Hematopoietic multipotent progenitor cell treated with erythropoietin and hydrocortisone succinate and interleukin-3 and kit ligand, for 17 days (in vitro differentiated cells): ENCODE measurements around the gene UCP3.

Experiments
- DNase-seq: peaks from one replicate; pipeline ENCODE4 v3.0.0-alpha.2; 2015; ENCODE audit warnings: low spot score

Gene UCP3

DNA sequence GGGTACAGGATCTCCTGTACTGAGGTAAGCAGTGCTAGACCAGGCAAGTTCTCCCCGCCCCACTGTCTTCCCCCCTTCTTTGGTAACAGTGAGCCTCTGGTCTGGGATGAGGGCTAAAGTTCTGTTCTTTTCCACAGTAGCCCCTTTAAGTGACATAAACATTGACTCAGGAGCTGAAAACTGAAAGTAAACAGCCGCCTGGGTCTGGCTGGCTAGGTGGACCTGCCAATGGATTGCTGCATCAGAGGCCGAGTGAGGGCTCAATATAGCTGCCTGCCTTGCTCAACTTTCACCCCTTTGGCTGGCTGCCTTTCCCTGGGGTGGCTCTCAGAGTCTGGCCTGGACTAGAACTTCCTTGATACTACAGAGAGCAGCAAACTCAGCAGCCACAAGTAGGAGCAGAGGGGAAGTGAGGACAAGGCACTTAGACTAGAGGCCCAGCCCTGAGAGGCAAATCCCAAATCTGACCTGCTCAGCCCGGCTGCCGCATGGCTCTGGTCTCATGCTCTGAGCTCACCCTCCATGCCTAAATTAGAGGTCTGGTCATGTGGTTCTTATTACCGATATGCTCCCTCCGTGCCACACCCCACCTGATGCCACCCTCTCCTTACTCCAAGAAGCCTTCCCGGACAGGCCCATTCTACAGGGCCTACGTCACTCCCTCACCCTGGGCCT, 9.6 kb upstream of the UCP3 start:
- DNase-seq: peak; percentile 58

DNA sequence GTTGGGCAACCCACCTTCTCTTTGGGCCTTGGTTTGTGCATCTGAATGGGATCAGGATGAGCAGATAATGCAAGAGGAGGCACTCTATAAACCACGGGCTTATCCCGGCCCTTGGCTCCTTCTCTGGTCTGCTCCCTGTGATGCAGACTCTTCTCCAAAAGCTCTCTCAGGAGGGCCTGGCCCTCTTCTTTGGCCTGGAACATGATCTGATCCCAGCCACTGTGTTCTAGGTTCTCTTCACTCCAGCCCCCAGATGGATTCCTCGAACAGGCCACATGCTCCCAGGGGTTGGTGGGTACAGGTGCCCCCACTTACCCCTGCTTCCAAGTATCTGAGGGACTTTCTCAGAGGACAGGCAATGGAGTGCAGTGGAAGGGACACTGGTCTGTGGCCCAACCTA, 8.7 kb upstream of the UCP3 start:
- no peak for DNase-seq

DNA sequence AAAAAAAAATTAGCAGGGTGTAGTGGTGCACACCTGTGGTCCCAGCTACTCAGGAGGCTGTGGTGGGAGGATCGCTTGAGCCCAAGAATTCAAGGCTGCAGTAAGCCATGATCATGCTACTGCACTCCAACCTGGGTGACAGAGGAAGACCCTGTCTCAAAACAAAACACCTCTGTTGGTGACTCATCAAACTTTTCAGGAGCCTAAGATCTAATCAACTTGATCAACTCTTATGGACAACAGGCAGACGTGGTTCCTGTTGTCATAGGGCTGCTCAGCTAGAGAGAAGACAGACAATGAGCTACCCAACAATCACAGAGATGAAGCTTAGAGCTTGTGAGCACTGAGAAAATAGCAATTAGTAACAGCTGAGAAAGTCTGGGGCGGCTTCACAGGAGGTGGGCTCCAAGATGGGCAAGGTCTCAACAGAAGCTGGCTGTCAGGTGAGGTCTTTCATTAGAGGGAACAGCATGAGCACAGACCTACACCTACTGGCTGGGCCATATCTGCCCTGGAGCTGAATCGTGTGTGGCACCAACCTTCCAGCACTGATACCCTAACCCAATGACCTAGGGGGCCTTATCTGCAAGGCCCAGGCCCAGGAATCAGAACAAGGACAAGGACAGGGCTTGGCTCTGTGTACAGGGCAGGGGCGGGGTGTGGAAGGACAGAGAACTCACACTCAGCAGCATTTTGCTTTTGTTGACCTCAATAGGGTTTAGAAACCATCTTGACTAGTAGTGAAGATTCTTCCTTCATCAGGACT, 7.2 kb upstream of the UCP3 start:
- DNase-seq: peak; percentile 71

DNA sequence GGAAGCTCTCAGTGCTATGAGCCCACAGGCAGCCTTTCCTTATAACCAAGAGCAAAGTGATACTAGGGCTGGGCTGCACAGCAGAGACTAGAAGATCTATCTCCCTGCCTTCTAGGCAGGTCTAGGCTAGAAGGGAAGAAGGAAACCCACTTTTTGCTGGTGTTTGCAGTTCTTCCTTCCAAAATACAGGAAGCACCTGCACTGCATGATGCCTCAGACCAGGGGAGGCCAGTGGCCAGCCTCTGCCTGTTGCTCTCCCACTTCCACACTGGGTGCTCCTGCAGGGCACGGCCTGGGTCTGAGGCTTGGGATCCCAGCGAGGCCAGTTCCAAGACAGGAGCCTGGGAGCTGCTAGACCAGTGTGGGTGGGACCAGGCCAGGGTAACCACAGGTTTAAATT, 6.0 kb upstream of the UCP3 start:
- DNase-seq: peak; percentile 30

DNA sequence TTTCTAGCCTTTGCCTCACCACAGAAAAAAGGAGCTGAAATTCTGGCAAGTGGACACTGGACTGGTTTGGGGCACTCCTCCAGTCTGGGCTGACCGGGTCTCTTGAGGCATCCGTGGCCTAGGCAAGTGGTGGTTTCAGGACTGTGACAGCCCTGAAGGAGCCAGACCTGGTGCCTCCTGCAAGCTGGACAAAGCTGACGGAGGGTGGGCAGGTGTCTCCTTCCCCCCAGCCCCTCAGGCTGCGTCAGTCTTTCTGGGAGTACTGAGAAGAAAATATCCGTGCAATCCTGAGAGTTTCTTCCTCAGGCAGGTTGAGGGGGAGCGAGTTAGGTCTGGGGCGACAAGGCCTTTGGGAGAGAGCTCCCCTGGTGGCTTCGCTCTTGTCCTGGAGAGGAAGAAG, 4.3 kb upstream of the UCP3 start:
- no peak for DNase-seq

DNA sequence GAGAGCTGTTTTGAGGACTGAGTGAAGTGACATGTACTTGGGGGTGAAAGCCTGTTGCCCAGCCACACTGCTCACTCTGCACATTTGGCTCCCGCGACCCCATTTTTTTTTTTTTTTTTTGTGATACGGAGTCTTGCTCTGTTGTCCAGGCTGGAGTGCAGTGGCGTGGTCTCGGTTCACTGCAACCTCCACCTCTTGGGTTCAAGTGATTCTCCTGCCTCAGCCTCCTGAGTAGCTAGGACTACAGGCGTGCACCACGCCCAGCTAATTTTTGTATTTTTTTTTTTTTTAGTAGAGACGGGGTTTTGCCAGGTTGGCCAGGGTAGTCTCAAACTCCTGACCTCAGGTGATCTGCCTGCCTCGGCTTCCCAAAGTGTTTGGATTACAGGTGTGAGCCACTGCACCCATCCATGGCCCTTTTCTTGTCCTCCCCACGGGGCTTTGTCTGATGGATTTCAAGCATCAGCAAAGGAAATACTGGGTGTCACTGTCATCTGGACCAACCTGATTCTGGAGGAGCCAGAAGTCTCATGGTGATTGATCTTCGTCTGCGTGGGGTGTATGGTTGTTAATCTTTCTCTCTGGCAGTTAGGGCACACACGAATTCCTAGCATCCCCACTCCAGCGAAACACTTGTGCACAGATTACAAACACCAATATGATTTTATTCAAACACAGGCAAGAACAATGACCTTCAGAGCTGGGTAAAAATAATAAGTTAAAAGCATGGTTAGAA, 3.4 kb upstream of the UCP3 start:
- DNase-seq: peak; percentile 53

DNA sequence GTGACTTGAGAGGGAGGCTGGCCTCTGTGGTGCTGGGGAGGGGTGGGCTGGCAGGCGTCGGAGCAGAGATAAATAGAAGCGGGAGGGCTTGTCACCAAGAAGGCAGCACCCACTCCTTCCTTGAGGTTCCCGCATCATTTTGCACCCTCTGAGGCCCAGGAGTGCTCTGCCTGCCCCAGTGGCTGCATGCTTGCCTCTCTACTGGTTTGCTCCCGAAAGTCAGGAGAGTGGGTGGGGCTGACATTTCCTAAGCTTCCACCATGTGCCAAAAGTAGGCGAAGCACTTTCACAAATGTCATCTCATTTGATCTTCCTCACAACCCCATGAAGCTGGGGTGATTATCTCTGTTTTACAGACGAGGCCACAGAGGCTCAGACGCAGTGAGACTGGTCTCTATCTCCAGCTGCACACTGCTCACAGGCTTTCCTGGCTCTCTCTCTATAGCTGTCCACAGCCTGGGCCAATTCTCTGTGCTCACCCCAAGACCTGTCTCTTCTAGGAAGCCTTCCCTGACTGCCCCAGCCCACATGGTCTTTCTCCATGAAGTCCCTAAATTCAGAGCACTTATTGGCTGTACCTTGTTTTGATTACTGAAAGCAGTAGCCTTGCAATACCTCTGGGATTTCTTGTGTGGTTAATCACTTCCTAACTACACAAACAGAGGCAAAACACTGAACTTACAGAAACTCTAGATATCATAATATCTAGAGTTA, 2.6 kb upstream of the UCP3 start:
- DNase-seq: peak; percentile 92

DNA sequence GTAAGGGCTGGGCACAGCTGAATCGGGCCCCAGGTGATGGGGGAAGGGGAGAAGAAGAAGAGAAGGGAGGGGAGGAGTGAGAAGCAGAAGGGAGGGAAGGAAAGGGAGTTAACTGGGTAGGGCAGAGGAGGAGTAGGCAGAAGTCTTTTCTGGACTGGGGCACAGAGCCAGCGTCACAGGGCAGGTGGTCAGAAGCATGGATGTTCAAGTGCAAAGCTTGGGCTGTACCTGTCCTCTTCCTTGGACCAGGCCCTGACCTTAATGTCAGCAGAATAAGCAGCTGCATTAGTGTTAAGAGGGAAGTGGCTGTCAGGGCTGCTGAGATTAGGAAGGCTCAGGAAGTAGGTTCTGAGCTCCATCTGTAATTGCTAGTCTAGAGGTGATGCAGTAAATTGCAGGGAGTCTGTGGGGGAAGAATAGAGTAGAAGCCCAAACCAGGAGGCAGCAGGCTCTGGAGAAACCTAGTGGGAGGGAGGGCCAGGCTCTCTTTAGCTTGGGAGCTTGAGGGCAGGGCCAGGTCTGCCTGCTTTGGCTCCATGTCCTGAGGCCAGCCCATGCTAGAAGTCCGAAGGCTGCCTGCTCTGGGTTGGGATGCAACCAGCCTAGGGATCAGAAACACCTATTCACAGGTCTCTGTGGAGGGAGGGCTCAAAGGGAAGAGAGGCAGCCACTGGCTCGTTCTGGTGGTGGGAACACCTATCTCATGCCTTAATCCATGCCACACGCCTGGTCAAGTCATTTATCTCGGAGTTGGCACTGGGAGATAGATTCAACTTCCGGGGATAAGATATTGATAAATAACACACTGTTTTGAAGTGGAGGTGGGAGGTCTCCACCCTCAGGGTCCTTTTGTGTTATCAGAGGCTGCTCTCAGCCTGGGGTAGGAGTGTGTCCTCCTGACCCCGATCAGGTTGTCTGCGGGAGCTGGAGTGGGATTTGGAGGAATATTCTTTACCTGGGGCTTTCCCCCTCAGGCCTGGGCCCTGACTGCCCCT, 1.7 kb upstream of the UCP3 start:
- DNase-seq: peak; percentile 64

DNA sequence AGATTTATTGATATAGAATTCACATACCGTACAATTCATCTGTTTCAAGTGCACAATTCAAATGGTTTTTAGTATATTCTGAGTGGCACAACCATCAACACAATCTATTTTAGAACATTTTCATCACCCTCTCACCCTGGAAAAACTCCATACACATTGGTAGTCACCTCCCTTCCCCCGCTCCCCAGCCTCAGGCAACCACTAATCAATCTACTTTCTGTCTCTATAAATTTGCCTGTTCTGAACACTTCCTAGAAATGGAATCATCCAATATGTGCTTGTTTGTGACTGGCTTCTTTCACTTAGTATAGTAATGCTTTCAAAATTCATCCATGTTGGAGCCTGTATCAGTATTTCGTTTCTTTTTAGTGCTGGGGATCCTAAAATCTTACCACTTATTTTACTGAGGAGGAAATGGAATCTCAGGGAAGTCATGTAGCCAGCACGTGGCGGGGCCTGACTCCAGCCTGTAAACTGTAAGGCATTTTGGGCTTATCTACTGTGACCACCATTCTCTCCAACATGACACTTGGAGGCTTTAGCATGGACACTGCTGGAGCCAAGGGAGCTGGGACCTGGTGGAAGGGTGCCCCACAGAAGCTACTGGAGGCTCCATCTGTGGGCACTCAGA, 905 bp upstream of the UCP3 start:
- DNase-seq: no peak

DNA sequence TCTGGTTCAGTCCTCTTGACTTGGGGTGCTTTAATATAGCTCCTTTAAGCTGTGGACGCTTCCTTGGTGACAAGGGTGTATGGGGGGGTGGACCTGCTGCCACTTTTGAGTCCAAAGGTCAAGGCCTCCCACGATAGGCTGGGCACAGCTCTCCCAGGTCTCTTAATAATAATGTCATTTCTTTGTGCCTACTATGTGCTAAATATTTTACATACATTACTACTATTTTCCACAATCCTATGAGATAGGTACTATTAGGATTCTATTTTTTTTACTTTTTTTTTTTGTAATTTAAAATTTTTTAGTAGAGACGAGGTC, 304 bp upstream of the UCP3 start:
- DNase-seq: no peak

DNA sequence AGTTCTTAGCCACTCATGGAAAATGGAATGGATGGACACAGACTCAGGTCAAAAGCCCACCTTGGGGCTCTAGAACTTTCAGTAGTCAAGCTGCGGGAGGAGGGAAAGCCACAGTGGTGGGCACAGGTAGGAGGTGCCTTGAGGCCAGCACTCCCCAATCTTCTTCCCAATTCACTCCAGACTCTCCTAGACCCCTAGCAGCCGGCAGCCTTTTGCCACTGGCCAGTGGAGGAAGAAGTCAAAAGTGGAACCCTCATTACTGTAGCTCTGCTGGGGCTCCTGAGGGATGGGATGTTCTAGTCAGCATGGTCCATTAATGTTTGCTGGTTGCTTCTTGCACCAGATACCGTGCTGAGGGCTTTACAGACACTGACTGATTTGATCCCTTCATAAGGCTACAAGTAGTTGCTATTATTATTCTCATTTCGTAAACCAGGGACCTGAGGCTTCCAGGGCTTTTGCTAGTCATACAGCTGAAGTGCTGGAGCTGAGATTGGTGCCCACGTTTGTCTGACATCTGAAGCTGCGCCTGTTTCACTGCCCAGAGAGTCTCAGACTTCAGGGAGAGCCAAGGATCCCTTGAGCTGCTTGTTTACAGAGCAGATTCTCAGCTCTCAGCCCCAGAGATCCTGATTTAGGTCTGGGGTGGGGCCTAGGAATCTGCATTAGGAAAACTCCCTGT, 1.1 kb downstream of the UCP3 start:
- no peak for DNase-seq

DNA sequence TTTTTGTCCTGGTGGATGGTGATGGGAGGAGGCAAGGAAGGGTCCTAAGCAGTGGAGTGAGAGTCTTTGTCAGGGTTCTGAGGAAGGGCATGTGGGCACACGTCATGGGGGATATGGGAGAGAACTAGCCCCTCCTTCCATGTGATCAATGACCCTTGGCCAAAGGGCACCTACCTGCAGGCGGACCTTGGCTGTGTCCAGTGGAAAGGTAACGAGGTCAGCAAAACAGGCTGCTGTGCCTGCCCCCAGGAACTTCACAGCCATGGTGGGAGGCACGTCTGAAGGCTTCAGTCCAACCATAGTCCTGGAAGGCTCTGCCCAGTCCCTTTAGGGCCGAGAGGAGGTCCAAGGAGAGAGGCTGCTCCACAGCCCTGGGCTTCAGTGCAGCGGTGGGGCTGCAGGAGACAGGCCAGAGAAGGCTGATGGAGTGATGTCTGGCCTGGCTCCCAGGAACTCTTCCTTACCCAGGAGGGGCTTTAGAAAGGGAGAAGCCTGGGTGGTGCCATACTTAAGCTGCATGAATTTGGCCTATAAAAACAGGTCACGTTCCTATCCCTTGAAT, 2.1 kb downstream of the UCP3 start:
- no peak for DNase-seq

DNA sequence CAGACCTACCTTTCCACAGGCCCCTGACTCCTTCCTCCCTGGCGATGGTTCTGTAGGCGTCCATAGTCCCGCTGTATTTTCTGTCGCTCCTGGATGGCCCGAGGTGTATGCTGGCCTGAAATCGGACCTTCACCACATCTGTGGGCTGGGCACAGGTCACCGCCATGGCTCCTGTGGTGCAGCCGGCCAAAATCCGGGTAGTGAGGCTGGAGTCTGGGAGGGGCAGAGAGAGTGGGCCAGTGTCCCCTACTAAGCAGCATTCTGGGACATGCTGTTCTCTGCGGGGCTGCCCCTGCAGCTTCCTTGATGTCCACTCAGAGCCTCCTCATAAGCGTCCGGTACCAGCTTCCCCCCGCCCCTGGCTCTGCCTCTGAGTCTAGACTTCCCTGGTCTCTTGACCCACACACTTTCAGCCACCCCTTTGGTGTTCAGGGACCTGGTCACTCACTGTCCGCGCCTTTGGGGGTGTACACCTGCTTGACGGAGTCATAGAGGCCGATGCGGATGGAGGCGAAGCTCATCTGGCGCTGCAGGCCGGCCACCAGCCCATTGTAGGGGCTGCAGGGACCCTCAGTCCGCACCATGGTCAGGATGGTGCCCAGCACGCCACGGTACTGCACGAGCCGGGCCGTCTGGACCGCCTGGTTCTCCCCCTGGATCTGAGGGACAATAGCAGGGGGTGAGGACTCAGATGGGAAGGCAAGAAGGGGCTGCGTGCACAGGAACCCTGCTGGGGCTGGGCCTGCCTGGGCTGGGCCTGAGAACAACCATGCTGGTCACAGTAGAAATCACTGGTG, 3.0 kb downstream of the UCP3 start:
- no peak for DNase-seq

DNA sequence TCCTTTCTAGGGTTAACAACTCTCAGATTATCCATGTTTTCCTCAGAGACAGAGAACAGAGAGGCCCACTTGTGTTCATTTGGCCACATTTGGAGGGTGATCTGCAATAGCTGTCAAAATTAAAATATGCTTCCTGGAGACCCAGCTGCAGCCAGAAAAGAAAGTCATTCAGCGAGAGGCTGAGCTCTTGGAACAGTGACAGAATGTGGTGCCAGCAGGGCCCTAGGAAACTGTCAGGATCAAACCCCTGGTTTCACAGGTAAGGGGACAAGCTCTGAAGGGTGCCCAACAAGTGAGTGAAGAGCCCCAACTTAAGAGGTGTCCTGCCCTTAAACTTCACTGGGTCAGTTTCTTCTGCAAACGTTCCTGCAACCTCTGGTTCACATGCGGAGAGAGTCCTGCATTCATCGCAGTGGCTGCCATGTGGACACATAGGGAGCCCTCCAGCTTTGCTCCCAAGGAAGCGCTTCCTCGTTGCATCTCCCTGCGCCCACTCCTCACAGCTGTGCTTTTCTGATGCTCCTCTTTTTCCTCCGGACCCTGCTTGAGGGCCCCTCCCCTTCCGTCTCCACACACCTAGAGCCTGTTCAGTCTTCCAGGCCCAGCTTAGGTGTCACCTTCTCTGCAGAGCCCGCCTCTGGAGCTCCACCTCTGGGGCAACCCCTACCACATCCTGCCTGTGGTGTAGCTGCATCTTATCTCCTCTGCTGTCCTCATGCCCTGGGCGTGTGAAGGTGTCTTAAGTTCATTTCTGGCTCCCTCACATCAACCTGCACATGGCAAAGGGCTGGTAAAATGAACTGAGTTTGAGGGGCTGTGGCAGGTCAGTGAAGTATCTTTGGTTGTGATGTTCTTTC, 3.9 kb downstream of the UCP3 start:
- DNase-seq: peak; percentile 62

DNA sequence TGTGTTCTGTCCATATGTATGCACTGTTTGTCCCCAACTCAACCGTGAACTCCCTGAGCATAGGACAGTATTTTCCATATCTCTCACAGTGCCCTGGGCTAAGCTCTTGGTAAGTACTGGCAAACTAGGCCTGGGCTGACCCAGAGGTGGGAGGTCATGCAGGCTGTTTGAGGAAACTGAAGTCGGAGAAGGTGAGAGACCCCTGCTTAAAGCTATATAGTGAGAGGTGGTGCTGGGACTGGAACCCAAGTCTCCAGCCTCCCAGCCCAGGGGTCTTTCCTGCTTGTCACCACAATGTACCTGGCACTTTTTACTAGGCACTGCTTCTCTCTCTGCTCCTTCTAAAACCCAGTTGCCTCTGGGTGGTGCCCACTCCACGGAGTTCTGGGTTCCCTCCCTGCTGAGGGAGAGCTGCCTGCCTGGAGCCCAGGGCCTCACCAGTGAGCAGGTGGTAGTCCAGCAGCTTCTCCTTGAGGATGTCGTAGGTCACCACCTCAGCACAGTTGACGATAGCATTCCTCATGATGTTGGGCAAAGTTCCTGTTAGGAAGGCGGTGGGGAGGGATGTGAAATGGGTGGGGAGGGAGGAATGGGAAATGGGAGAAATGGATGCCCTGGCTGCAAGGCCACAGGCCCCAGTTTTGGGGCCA, 4.7 kb downstream of the UCP3 start:
- no peak for DNase-seq

DNA sequence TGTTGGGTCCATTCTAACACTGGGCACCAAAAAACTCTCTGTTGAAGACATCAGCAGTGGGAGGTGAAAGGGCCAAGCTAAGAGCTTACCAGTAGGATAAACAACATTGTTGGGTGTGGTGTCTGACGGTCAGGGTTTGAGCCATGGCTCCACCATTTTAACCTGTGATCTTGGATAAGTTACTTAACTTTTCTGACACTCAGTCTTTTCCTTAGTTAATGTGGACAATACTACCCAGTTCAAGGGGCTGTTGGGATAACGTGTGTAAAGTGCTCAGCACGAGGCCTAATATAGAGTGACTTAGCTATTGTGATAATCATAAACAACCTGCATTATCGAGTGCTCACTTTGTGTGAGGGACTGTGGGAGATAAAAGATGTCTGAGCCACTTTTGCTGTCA, 6.1 kb downstream of the UCP3 start:
- no peak for DNase-seq

DNA sequence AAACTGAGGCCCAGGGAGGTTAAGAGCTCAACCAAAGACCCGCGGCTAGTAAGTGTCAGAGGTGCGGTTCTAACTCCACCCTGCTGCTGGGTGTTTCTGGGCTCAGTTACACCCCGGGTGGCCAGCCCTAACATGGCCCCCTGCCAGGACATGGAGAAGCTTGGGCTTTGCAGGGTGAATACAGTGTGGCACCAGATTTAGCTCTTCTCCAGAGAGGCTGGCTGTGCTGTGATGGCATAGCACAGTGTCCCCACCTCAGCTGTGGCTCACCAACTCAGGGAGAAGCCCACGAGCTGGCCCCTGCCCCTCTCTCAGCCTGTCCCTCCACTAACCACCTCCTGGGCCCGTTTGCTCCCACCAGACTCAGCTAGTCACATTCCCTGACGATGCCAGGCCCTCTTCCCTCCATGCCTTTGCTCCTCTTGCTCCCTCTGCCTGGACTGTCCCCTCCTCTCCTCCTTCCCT, 7.0 kb downstream of the UCP3 start:
- DNase-seq: peak; percentile 86
